ENCODE measurements around the gene TOMM20. TPM values are rescaled to one million over a fixed set of nuclear protein-coding genes. Genes with fewer than 3 reads are reported as not detected.
A peak's percentile ranks its signal among the peaks of the same experiment; 100 is the strongest.

TOMM20 gene
- total and polyA plus RNA-seq, 2 of the 8 experiments (the other 6 are each of a cell fraction or from before 2014, with no cell fraction given) = 71.4 to 168 TPM

GRCh38 chr1:235090406-235091069 is 38.1 kb downstream of the TOMM20 start:
- Histone ChIP-seq H3K23me2 (ENCODE audit: low read depth, low read length) (no peaks in the 10 kb centered on the region; the same call in 1 of the 2 replicates), H3K36me3 (ENCODE audit: control insufficient read depth in 2 of 4, insufficient read depth in 4 of 4, low read length in 3 of 4) (no peaks in the 10 kb centered on the region), H3K79me1 (ENCODE audit: low read depth, low read length) (no peaks in the 10 kb centered on the region), H4K20me1 (replicated peaks in 1 of 2; ENCODE audit: control insufficient read depth in 1 of 2, insufficient read depth in 2 of 2, low read length in 2 of 2) (no peaks in the 10 kb centered on the region), H2BK15ac (ENCODE audit: low read length) (peak overlapping the region; percentile 90; the same call in 1 of the 2 replicates), H3K18ac (ENCODE audit: extremely low read depth, low read length) (peak overlapping the region; percentile 95), H4K8ac (ENCODE audit: extremely low read depth, insufficient read depth, low read length) (peak overlapping the region; percentile 62; the same call in 1 of the 2 replicates), H3K4me3 (ENCODE audit: extremely low read depth in 1 of 4, insufficient read depth in 2 of 4, low read depth in 3 of 4, low read length in 4 of 4) (no peak overlapping the region; a peak in 1 of 8 replicates), H3K4me1 (replicated peaks in 1 of 4; ENCODE audit: control insufficient read depth in 3 of 4, insufficient read depth in 4 of 4, low read length in 3 of 4) (peaks cover 2 to 24% (median 20%) of the 10 kb centered on the region in 4 experiments), H3K14ac (ENCODE audit: insufficient read length) (no peak overlapping the region), H3K23ac (ENCODE audit: insufficient read length) (no peak overlapping the region), H3K4ac (replicated peaks; ENCODE audit: insufficient read length, low read depth, low read length) (peak overlapping the region; percentile 5), H3K56ac (replicated peaks; ENCODE audit: insufficient read length, low read depth, low read length) (no peak overlapping the region), H2BK5ac (ENCODE audit: low read depth, low read length) (peak overlapping the region; percentile 97), H3K79me2 (ENCODE audit: control insufficient read depth in 1 of 2, insufficient read depth in 2 of 2, low read length in 2 of 2) (no peaks in the 10 kb centered on the region), H3K9me3 (ENCODE audit: insufficient read depth in 2 of 2, low read depth in 1 of 2, low read length in 1 of 2) (no peaks in the 10 kb centered on the region), H3K27me3 (replicated peaks in 1 of 4; ENCODE audit: control insufficient read depth in 3 of 4, extremely low read depth in 1 of 4, insufficient read depth in 3 of 4, low read length in 3 of 4) (no peaks in the 10 kb centered on the region), H2AFZ (ENCODE audit: low read length) (no peak overlapping the region), H3K9ac (replicated peaks in 1 of 4; ENCODE audit: extremely low read depth in 1 of 4, low read depth in 3 of 4, low read length in 3 of 4) (no peak overlapping the region; a peak in 1 of 7 replicates), H3K27ac (ENCODE audit: low read depth, low read length) (peak overlapping the region; percentile 32; the same call in 1 of the 2 replicates), H2BK120ac (replicated peaks; ENCODE audit: low read depth, low read length) (peak overlapping the region; percentile 21), H3K4me2 (ENCODE audit: insufficient read depth in 1 of 2, low read depth in 2 of 2, low read length in 2 of 2) (peak overlapping the region; percentile 47 to 55), H4K5ac (ENCODE audit: insufficient read length, low read depth, low read length) (peak overlapping the region; percentile 71), H4K91ac (replicated peaks; ENCODE audit: insufficient read length, low read length) (peak overlapping the region; percentile 77), H2AK5ac (ENCODE audit: low read depth, low read length) (peak overlapping the region; percentile 98), H2BK20ac (ENCODE audit: low read length) (peak overlapping the region; percentile 98), H2BK12ac (ENCODE audit: low read depth, low read length) (peak overlapping the region; percentile 100)
- DNase-seq (ENCODE audit: low read depth in 1 of 2, low spot score in 2 of 2) = peak in 1 of 2 experiments; percentile 72
- FAIRE-seq = peak; percentile 50
- CTCF ChIA-PET (ENCODE audit: partially characterized antibody) = interaction anchor here (0.6 to 8.5 kb wide), 17 partner anchors 9 to 974 kb away, joined by 3 to 68 read pairs (median 3); no protein-coding TSS in a partner anchor
- 49% methylated on average over 20 of the region's 20 CpGs; no CpG with 5 or more reads in 1 of the 2 experiments for WGBS, 2 experiments (ENCODE audit: extremely low coverage in 1 of 2, insufficient coverage in 1 of 2, insufficient read length in 1 of 2, insufficient replicate concordance in 2 of 2, low coverage in 1 of 2, low lambda C conversion rate in 2 of 2, missing lambda C conversion rate in 1 of 2)
- POLR2A ChIA-PET (ENCODE audit: partially characterized antibody) = interaction anchor here (0.6 to 2.2 kb wide), 5 partner anchors 17 to 591 kb away, joined by 3 to 6 read pairs (median 3); no protein-coding TSS in a partner anchor
- no peak for TF ChIP-seq RFX5 (IDR thresholded peaks at IDR 0.05; ENCODE audit: borderline replicate concordance, low read depth, low read length)
- no peak for TF ChIP-seq SIX5 (IDR thresholded peaks at IDR 0.05; ENCODE audit: low read depth, low read length)
- TF ChIP-seq EP300 (IDR thresholded peaks at IDR 0.05; ENCODE audit: borderline replicate concordance in 1 of 2, low read depth in 2 of 2, low read length in 2 of 2) = peak in 1 of 2 experiments; percentile 65; a peak in 1 of 3 replicates
- no peak for TF ChIP-seq CBX8 (IDR thresholded peaks at IDR 0.05; ENCODE audit: borderline replicate concordance, low read depth, low read length)
- no peak for TF ChIP-seq KDM4A (IDR thresholded peaks at IDR 0.05; ENCODE audit: low read depth, low read length, severe bottlenecking)
- no peak for TF ChIP-seq ATF3 (IDR thresholded peaks at IDR 0.05; ENCODE audit: insufficient read depth, low read depth, low read length)
- peak; percentile 72; the same call in 1 of the 2 replicates for TF ChIP-seq YY1 (IDR thresholded peaks at IDR 0.05; ENCODE audit: low read depth, low read length)
- no peak for TF ChIP-seq ZNF274 (IDR thresholded peaks at IDR 0.05; ENCODE audit: borderline replicate concordance, extremely low read depth, low read length)
- TF ChIP-seq CREB1 (IDR thresholded peaks at IDR 0.05) = no peak
- TF ChIP-seq GTF2F1 (IDR thresholded peaks at IDR 0.05; ENCODE audit: borderline replicate concordance, low read depth, low read length) = no peak

Data from H1 (cell line).